Bronchial epithelial cell (primary cell): ENCODE results near the gene UFM1. TPM values are rescaled to one million over a fixed set of nuclear protein-coding genes. Genes with fewer than 3 reads are reported as not detected.

ENCODE experiments used
- DNase-seq: peaks from one replicate; pipeline ENCODE4 v3.0.0-alpha.2; 2010; ENCODE audit warnings: low read depth
- FAIRE-seq: peaks from 2 replicates; lab custom pipeline; 2011; peaks lifted over from hg19 to GRCh38; lab: Jason Lieb, UNC
- H3K27me3 ChIP-seq: 2 replicates; pipeline ENCODE4 v1.5.1; 2011; ENCODE audit warnings: low read length; ENCODE audit not compliant: control insufficient read depth, insufficient read depth
- H3K36me3 ChIP-seq: 2 replicates; pipeline ENCODE4 v1.5.1; 2011; ENCODE audit warnings: low read length; ENCODE audit not compliant: control insufficient read depth, insufficient read depth
- H3K4me3 ChIP-seq: 2 replicates; pipeline ENCODE4 v1.5.1; 2011; ENCODE audit warnings: mild to moderate bottlenecking, low read depth, low read length, control low read depth
- total RNA-seq: library from RNA; depleted of rRNA; stranded (reverse); fragments of >200 nt; gene quantifications from 2 replicates; pipeline ENCODE4 v1.2.1, GENCODE V29; 2014
- TF ChIP-seq, protein P1 (sequence below): IDR thresholded peaks from 2 replicates; pipeline ENCODE4 v1.5.1; 2011; ENCODE audit warnings: mild to moderate bottlenecking, moderate library complexity, low read length, control low read depth, inconsistent platforms; ENCODE audit not compliant: insufficient read depth, severe bottlenecking

The UFM1 gene
- total RNA-seq, 1 donor from 2014 or later = 130 TPM

GRCh38 chr13:38395497-38395788, 45.8 kb downstream of the UFM1 start:
- no peaks in the 10 kb centered on the region for H3K36me3 ChIP-seq
- DNase-seq = peak; percentile 96
- H3K27me3 ChIP-seq = no peaks in the 10 kb centered on the region
- FAIRE-seq = no peak
- TF ChIP-seq, protein P1, sequence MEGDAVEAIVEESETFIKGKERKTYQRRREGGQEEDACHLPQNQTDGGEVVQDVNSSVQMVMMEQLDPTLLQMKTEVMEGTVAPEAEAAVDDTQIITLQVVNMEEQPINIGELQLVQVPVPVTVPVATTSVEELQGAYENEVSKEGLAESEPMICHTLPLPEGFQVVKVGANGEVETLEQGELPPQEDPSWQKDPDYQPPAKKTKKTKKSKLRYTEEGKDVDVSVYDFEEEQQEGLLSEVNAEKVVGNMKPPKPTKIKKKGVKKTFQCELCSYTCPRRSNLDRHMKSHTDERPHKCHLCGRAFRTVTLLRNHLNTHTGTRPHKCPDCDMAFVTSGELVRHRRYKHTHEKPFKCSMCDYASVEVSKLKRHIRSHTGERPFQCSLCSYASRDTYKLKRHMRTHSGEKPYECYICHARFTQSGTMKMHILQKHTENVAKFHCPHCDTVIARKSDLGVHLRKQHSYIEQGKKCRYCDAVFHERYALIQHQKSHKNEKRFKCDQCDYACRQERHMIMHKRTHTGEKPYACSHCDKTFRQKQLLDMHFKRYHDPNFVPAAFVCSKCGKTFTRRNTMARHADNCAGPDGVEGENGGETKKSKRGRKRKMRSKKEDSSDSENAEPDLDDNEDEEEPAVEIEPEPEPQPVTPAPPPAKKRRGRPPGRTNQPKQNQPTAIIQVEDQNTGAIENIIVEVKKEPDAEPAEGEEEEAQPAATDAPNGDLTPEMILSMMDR = no peak
- no peak overlapping the region for H3K4me3 ChIP-seq

DNA sequence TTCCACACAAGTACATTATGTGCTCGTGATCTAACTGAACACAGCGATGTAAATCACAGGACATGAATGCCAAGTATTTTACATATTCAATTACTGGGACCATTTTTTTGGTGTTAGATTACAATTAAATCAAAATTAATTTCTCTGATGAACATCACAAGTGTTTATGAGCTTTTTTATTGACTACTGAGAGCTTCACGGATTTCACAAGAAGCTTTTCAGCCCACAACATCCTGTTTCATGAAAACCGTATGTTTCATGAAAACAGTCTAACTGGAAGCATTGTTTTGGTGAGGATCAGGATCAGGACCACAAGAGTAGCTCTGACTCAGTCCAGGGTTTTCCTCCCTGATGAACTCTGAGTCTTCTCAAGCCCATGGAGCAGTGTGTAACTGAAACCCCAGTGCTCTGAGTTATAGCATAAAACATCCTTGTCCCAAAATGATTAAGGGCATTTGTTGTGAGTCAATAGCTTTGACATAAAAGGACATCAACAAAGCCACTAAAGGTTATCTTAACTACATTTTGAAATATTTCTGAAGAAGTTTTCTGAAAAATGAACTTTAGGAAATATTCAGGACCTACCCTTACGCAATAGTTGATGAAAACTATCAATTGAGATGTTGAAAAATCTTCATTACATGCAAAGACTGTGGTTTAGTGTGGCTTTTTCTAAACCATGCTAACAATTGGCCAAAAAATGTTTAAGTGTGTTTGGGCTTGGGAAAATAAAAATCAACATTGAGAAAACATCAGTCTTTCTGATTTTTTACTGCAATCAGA, 49.3 kb downstream of the UFM1 start:
- Histone ChIP-seq H3K4me3 (no peak overlapping the region), H3K36me3 (no peaks in the 10 kb centered on the region), H3K27me3 (no peaks in the 10 kb centered on the region)
- DNase-seq (peak; percentile 43), FAIRE-seq (no peak)
- TF ChIP-seq, protein P1 = no peak

DNA sequence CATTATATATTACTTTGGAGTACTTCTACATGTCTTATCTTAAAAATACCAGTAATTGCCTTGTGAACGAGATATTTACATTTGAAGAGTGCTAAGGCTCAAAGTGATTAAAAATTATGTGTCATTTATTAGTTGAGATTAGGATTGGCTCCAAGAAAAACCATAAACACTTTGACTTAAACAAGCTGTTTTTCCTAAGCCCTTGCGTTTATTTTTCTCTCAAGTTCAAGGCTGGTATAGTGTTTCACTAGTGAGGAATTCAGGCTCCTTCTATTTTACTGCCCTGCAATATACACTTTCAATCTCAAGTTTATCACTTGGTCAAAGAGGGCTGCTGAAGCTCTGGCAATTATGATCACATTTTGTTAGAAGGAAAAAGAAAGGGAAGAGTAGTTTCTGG, 49.9 kb downstream of the UFM1 start:
- TF ChIP-seq, protein P1 = no peak
- no peaks in the 10 kb centered on the region for H3K36me3 ChIP-seq
- FAIRE-seq (no peak), DNase-seq (no peak)
- H3K27me3 ChIP-seq = no peaks in the 10 kb centered on the region
- no peak overlapping the region for H3K4me3 ChIP-seq

DNA sequence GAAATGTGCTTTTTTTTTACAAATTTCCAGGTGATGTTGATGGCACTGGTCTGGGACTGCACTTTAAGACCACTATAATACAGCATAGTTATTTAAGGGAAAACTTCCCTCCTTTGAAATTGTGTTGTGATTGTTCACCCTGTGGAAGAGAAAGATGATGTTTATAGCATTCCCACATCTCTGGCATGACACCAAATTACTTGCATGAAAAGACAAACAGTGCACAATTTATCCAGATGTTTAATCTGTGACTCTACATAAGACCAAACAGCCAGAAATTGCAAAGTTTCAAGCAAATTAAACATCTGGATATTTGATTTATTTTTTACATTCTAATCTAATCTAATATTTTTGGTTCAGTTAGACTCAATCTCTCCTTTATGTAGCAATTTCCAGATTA, 51.6 kb downstream of the UFM1 start:
- TF ChIP-seq, protein P1 = no peak
- Histone ChIP-seq H3K4me3 (no peak overlapping the region), H3K36me3 (no peaks in the 10 kb centered on the region), H3K27me3 (no peaks in the 10 kb centered on the region)
- DNase-seq (no peak), FAIRE-seq (no peak)

GRCh38 chr13:38405216-38405615, 55.6 kb downstream of the UFM1 start:
- Histone ChIP-seq H3K27me3 (no peaks in the 10 kb centered on the region), H3K4me3 (no peak overlapping the region), H3K36me3 (no peaks in the 10 kb centered on the region)
- no peak for FAIRE-seq
- DNase-seq = no peak
- TF ChIP-seq, protein P1 = no peak

DNA sequence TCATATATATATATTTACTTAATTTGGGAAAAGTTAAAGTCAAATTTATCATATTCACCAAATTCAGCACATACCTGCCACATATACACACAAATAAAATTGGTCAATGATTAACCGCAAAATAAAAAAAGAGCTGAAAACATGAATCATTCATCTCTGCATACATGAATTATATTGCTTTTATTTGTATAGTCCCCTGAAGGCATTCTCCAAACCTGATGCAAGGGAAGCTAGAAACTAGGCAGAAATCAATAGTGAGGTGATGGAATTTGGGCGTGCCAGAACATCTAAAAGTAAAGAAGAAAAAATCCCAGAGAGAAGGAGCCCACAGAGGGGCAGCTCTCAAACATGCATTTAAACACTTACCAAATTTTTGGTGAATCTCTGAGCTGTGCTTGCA, 60.1 kb downstream of the UFM1 start:
- TF ChIP-seq, protein P1 = no peak
- H3K36me3 ChIP-seq = no peaks in the 10 kb centered on the region
- DNase-seq (peak; percentile 83), FAIRE-seq (no peak)
- no peaks in the 10 kb centered on the region for H3K27me3 ChIP-seq
- no peak overlapping the region for H3K4me3 ChIP-seq
